ENCODE measurements around the gene TEX261. TPM values are rescaled to one million over a fixed set of nuclear protein-coding genes. Genes with fewer than 3 reads are reported as not detected.

Gene TEX261
- total RNA-seq, 1 experiment from 2014 or later = 70.0 TPM

- H3K36me3 Mint-ChIP-seq (ENCODE audit: insufficient read depth, unreplicated experiment) = no peaks in the 10 kb centered on the region
- no peak overlapping the region for H3K27ac Mint-ChIP-seq (ENCODE audit: unreplicated experiment)
- H3K4me3 Mint-ChIP-seq (ENCODE audit: unreplicated experiment) = no peak overlapping the region
- peaks cover 15% of the 10 kb centered on the region for H3K4me1 Mint-ChIP-seq (ENCODE audit: low read depth, unreplicated experiment)
- intact Hi-C loops (cut with micrococcal nuclease; ENCODE audit: unreplicated experiment) = loop anchor here (1.0 to 2.0 kb wide), 3 partner anchors 28 to 158 kb away; no protein-coding TSS in a partner anchor
- no peaks in the 10 kb centered on the region for H3K9me3 Mint-ChIP-seq (ENCODE audit: unreplicated experiment)
- no peaks in the 10 kb centered on the region for H3K9me3 ChIP-seq
- POLR2A ChIA-PET = no interaction called here
- TF ChIP-seq CTCF (IDR thresholded peaks at IDR 0.05; ENCODE audit: insufficient read depth in 1 of 2, low read depth in 1 of 2, low read length in 1 of 2, severe bottlenecking in 1 of 2, unreplicated experiment in 1 of 2) = peak; percentile 85
- H3K27me3 ChIP-seq (replicated peaks; ENCODE audit: control insufficient read depth, insufficient read depth, low read length) = no peaks in the 10 kb centered on the region
- BruUV-seq (replicated peaks) = no TSS peak
- peaks cover 6% of the 10 kb centered on the region for H3K27me3 Mint-ChIP-seq (ENCODE audit: insufficient read depth, unreplicated experiment)
- CTCF ChIA-PET = interaction anchor here (0.6 to 1.9 kb wide), 2 partner anchors 76 to 385 kb away, joined by 6 to 36 read pairs; partner anchors contain the start of gene ZNF638
- peak in 1 of 2 experiments; percentile 65 for DNase-seq
- no peaks in the 10 kb centered on the region for H3K4me1 ChIP-seq
- H3K4me3 ChIP-seq (ENCODE audit: low read depth, low read length) = no peak overlapping the region
- no peaks in the 10 kb centered on the region for H3K36me3 ChIP-seq (ENCODE audit: control insufficient read depth, insufficient read depth, low read length)
Observed at GRCh38 chr2:70946832-70947442, 47.7 kb downstream of the TEX261 start.

- DNase-seq = no peak
- H3K27ac Mint-ChIP-seq (ENCODE audit: unreplicated experiment) = no peak overlapping the region
- H3K27me3 Mint-ChIP-seq (ENCODE audit: insufficient read depth, unreplicated experiment) = peaks cover 9% of the 10 kb centered on the region
- H3K4me1 ChIP-seq = no peaks in the 10 kb centered on the region
- intact Hi-C loops (cut with micrococcal nuclease; ENCODE audit: unreplicated experiment) = no loop called here
- H3K4me3 ChIP-seq (ENCODE audit: low read depth, low read length) = no peak overlapping the region
- peaks cover 15% of the 10 kb centered on the region for H3K4me1 Mint-ChIP-seq (ENCODE audit: low read depth, unreplicated experiment)
- H3K27me3 ChIP-seq (replicated peaks; ENCODE audit: control insufficient read depth, insufficient read depth, low read length) = no peaks in the 10 kb centered on the region
- BruUV-seq (replicated peaks) = no TSS peak
- no peaks in the 10 kb centered on the region for H3K9me3 Mint-ChIP-seq (ENCODE audit: unreplicated experiment)
- H3K36me3 Mint-ChIP-seq (ENCODE audit: insufficient read depth, unreplicated experiment) = no peaks in the 10 kb centered on the region
- H3K9me3 ChIP-seq = no peaks in the 10 kb centered on the region
- H3K4me3 Mint-ChIP-seq (ENCODE audit: unreplicated experiment) = no peak overlapping the region
- no peaks in the 10 kb centered on the region; the same call in 1 of the 2 replicates for H3K36me3 ChIP-seq (ENCODE audit: control insufficient read depth, insufficient read depth, low read length)
- no peak for TF ChIP-seq CTCF (IDR thresholded peaks at IDR 0.05; ENCODE audit: insufficient read depth in 1 of 2, low read depth in 1 of 2, low read length in 1 of 2, severe bottlenecking in 1 of 2, unreplicated experiment in 1 of 2)
- CTCF ChIA-PET = no interaction called here
- POLR2A ChIA-PET = interaction anchor here (0.6 kb wide), 1 partner anchor 640 kb away, joined by 16 read pairs; no protein-coding TSS in a partner anchor
Observed at GRCh38 chr2:70944111-70944690, 50.5 kb downstream of the TEX261 start.

- Mint-ChIP-seq H3K27ac (ENCODE audit: unreplicated experiment) (no peak overlapping the region), H3K36me3 (ENCODE audit: insufficient read depth, unreplicated experiment) (no peaks in the 10 kb centered on the region), H3K4me1 (ENCODE audit: low read depth, unreplicated experiment) (peaks cover 13% of the 10 kb centered on the region), H3K27me3 (ENCODE audit: insufficient read depth, unreplicated experiment) (peaks cover 8% of the 10 kb centered on the region), H3K9me3 (ENCODE audit: unreplicated experiment) (no peaks in the 10 kb centered on the region), H3K4me3 (ENCODE audit: unreplicated experiment) (no peak overlapping the region)
- no peak for DNase-seq
- ChIA-PET CTCF (no interaction called here), POLR2A (no interaction called here)
- no peaks in the 10 kb centered on the region; the same call in 1 of the 2 replicates for H3K36me3 ChIP-seq (ENCODE audit: control insufficient read depth, insufficient read depth, low read length)
- intact Hi-C loops (cut with micrococcal nuclease; ENCODE audit: unreplicated experiment) = no loop called here
- H3K4me1 ChIP-seq = peaks cover 8% of the 10 kb centered on the region
- no peak overlapping the region for H3K4me3 ChIP-seq (ENCODE audit: low read depth, low read length)
- H3K27me3 ChIP-seq (replicated peaks; ENCODE audit: control insufficient read depth, insufficient read depth, low read length) = no peaks in the 10 kb centered on the region
- BruUV-seq (replicated peaks) = no TSS peak
- TF ChIP-seq CTCF (IDR thresholded peaks at IDR 0.05; ENCODE audit: insufficient read depth in 1 of 2, low read depth in 1 of 2, low read length in 1 of 2, severe bottlenecking in 1 of 2, unreplicated experiment in 1 of 2) = no peak
- no peaks in the 10 kb centered on the region for H3K9me3 ChIP-seq
Observed at GRCh38 chr2:70943205-70943871, 51.3 kb downstream of the TEX261 start.

All from Caco-2 (cell line).